MM.1S (cell line): ENCODE data around the gene OSBPL1A.

Experiments
- EZH2 ChIP-seq: fragments of 300-600 bp; sonication (generic); optimal IDR thresholded peaks from 2 replicates; pipeline ENCODE3; 2017; ENCODE audit warnings: low read depth, mild to moderate bottlenecking, antibody characterized with exemption, low read length, mixed read lengths
- TF ChIP-seq, protein P1 (sequence below): fragments of 300-600 bp; sonication (generic); IDR thresholded peaks from 2 replicates; pipeline ENCODE4 v1.5.1; 2016; ENCODE audit warnings: antibody characterized with exemption, low read length, mixed read lengths

DNA sequence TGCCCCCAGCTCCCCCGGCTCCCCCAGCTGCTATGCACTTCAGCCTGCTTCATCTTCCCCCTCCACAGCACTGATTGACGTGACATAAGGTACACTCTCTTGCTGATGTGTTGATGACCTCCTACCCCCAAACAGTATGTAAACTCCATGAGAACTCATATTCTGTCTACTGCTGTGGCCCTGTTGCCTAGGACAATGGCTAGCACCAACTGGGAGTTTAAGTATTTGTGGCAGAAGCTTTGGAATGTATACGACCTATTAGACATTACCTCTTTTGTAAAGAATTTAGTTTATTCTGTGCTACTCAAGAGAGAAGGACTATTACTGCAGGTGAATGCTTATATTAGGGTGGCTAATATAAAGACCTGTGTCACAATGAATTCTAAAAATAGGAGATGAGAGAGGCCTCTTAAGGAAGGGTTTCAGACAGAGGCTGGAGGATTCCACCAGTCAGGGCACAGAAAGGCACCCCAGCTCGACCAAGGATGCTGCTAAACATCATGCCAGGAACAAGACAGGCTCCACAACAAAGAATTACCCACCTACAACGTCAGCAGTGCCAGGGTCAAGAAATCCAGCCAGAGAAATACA lies 198.2 kb downstream of the OSBPL1A start:
- TF ChIP-seq, protein P1, sequence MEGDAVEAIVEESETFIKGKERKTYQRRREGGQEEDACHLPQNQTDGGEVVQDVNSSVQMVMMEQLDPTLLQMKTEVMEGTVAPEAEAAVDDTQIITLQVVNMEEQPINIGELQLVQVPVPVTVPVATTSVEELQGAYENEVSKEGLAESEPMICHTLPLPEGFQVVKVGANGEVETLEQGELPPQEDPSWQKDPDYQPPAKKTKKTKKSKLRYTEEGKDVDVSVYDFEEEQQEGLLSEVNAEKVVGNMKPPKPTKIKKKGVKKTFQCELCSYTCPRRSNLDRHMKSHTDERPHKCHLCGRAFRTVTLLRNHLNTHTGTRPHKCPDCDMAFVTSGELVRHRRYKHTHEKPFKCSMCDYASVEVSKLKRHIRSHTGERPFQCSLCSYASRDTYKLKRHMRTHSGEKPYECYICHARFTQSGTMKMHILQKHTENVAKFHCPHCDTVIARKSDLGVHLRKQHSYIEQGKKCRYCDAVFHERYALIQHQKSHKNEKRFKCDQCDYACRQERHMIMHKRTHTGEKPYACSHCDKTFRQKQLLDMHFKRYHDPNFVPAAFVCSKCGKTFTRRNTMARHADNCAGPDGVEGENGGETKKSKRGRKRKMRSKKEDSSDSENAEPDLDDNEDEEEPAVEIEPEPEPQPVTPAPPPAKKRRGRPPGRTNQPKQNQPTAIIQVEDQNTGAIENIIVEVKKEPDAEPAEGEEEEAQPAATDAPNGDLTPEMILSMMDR = no peak
- TF ChIP-seq EZH2 = no peak
